GM12875 (cell line): ENCODE results near the gene PGM1.
A peak's percentile ranks its signal among the peaks of the same experiment; 100 is the strongest.

Experiments
- H3K4me3 ChIP-seq: one replicate; pipeline ENCODE4 v1.5.1; 2011; ENCODE audit warnings: low read depth, low read length, control low read depth
- TF ChIP-seq, protein P1 (sequence below): IDR thresholded peaks from 2 replicates; pipeline ENCODE4 v1.5.1; 2011; ENCODE audit warnings: low read depth, mild to moderate bottlenecking, control low read depth, inconsistent platforms, low read length, moderate library complexity, borderline replicate concordance; ENCODE audit not compliant: insufficient read depth

The PGM1 gene

DNA sequence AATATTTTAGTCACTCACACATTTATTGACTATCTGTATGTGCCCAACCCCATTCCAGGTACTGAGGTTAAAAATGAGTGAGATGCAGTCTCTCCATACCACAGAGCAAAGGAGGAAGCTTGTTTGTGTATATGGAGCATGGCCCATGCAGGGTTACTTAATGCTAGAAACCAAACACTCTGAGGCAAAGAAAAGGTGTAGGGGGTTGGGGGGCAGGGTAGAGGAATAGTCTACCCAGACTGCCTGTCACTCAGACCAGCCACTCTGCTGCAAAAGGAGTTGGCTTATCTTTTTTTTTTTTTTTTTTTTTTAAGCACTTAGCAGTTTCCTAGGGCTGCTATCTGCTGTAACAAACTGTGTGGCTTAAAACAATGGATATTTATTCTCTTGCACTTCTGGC is 19.8 kb downstream of the PGM1 start:
- H3K4me3 ChIP-seq, result no peak overlapping the region
- TF ChIP-seq, protein P1, sequence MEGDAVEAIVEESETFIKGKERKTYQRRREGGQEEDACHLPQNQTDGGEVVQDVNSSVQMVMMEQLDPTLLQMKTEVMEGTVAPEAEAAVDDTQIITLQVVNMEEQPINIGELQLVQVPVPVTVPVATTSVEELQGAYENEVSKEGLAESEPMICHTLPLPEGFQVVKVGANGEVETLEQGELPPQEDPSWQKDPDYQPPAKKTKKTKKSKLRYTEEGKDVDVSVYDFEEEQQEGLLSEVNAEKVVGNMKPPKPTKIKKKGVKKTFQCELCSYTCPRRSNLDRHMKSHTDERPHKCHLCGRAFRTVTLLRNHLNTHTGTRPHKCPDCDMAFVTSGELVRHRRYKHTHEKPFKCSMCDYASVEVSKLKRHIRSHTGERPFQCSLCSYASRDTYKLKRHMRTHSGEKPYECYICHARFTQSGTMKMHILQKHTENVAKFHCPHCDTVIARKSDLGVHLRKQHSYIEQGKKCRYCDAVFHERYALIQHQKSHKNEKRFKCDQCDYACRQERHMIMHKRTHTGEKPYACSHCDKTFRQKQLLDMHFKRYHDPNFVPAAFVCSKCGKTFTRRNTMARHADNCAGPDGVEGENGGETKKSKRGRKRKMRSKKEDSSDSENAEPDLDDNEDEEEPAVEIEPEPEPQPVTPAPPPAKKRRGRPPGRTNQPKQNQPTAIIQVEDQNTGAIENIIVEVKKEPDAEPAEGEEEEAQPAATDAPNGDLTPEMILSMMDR, result no peak

DNA sequence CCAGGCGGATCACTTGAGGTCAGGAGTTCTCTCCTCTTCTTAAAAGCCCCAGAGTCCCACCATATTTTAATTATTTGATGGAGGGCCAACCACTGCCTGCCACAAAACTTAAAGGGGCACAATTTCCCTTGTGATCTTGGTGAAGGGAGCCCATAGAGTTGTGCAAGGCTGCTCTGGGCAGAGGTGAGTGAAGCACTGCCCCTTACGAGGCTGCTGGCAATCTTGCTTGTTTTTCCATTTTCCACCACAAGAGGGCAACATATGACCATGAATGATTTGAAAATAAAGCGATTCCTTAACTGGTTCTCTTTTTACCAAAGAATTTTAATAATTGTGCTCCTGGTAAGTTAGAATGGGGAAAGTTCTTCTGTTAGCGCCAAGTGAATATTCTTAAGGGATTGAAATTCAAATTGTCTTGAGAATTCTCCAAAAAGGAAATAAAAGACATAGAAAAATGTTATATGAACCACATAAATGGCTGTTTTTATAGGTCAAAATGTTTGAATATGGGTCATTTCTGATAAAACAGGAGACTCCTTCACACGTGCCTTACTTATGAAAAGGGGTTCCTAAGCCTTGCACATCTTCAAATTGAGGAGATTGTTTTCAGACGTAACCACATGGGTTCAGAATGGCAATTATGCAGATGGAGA is 22.7 kb downstream of the PGM1 start:
- no peak overlapping the region for H3K4me3 ChIP-seq
- TF ChIP-seq, protein P1, result peak; percentile 40; the same call in 1 of the 2 replicates

DNA sequence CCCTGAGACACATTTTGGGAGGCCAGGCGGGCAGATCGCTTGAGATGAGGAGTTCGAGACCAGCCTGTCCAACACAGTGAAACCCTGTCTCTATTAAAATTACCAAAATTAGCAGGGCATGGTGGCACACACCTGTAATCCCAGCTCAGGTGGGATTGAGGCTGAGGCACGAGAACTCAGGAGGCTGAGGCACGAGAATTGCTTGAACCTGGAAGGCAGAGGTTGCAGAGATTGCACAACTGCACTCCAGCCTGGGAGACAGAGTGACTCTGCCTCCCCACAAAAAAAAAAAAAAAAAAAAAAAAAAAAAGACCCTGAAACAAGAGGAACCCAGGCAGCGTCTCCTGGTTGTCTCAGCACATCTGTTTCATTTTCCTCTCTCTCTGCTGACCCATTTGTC is 24.2 kb downstream of the PGM1 start:
- TF ChIP-seq, protein P1, result no peak
- no peak overlapping the region for H3K4me3 ChIP-seq

DNA sequence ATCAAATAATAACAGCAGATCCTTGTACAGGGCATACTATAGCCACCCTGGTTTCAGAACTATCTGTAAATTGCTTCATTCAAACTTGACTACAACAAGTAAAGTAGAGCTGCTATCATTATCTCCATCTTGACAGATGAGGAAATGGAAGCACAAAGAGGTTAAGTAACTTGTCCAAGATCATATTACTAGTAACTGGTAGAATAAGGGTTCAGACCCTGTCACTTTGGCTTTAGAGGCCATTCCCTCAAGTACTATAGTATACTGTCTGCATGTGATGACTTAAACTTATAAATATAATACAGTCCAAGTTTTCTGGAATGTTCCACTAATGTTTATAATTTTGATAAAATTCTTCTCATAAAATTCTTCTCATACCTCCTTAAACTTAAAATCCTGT is 24.8 kb downstream of the PGM1 start:
- H3K4me3 ChIP-seq, result no peak overlapping the region
- TF ChIP-seq, protein P1, result no peak

DNA sequence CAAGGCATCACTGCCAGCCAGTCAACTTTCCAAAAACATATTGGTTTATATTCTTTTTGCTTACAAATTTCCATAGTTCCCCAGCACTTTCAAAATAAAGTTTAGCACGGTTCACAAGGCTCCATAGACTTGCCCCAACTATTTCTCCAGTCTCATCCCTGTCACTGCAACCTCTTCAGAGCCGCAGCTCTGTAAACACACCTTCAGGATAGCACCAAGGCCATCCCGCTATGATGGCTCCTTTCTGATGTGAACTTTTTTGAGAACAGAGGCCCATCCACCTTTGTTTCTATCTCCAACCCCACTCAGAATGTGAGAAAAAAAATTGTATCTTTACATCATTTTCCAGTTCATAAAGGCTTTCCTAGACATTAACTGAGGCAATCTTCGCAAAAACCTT is 26.3 kb downstream of the PGM1 start:
- no peak overlapping the region for H3K4me3 ChIP-seq
- TF ChIP-seq, protein P1, result no peak

DNA sequence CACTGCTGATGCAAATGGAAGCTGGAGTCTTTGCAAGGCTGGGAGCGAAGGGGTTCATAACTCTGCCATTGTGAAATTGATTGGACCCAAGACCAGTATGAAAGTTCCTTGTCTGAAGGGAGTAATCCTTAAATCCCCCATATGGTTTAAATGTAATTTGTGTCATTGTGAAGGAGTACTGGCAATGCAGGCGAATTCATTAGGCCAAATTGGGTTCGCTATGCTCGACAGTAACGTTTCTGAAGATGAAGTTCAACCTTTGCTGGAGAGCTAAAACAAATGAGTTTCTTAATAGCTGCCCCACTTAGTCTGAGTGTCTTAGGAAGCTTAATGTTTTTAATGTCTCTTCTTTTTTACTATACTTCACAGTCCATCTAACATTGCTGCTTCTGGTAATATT is 27.5 kb downstream of the PGM1 start:
- H3K4me3 ChIP-seq, result no peak overlapping the region
- TF ChIP-seq, protein P1, result no peak

DNA sequence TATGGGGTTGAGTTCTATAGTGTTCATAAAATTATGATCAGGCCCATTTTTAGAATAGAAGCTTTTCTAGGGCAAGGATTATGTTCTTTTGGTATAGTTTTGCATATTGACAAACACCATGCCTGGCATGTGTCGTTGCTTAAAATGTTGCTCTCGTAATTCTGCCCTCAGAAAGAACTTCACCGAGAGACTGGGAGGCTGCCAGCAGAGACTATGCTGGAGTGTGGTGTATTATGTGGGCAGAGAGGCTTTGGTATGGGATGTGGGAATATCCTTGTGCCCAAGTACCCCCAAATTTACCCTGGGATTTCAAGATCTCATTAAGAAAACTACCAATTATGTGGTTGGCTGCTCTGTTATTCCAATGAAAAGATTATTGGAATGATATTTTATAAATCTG is 27.9 kb downstream of the PGM1 start:
- TF ChIP-seq, protein P1, result no peak
- H3K4me3 ChIP-seq, result no peak overlapping the region
